HL-60 (cell line): ENCODE measurements around the gene RAMP2.

Source experiments
- CTCF ChIP-seq: IDR thresholded peaks from one replicate; pipeline ENCODE4 v1.5.1; 2011; ENCODE audit warnings: low read length, control low read depth, inconsistent platforms; ENCODE audit not compliant: insufficient read depth
- POLR2AphosphoS5 ChIP-seq: IDR thresholded peaks from 2 replicates; pipeline ENCODE4 v1.6.1; 2012; ENCODE audit warnings: low read depth

- TF ChIP-seq CTCF (no peak), POLR2AphosphoS5 (no peak)
Observed at GRCh38 chr17:42766124-42766523, 5.1 kb downstream of the RAMP2 start.
